ENCODE measurements around the gene IL2RA.
"Not testable (repeated sequence)": the region's sequence is repeated elsewhere in the genome, so short reads cannot be mapped to it uniquely, and the experiment has no call there.

IL2RA gene

GRCh38 chr10:6069081-6069931 lies 7.1 kb upstream of the IL2RA start:
- Histone ChIP-seq H2AFZ (ENCODE audit: low read length, unreplicated experiment) (no peak overlapping the region), H3K27ac (ENCODE audit: low read depth, low read length) (no peak overlapping the region), H3K4me3 (ENCODE audit: low read depth, low read length) (no peak overlapping the region), H3K79me2 (ENCODE audit: control insufficient read depth, insufficient read depth, low read length, unreplicated experiment) (no peaks in the 10 kb centered on the region), H3K4me1 (ENCODE audit: control insufficient read depth, insufficient read depth, low read length, unreplicated experiment) (peaks cover 10% of the 10 kb centered on the region), H3K36me3 (ENCODE audit: insufficient read depth, low read length) (no peaks in the 10 kb centered on the region), H3K27me3 (ENCODE audit: insufficient read depth, low read length) (peaks cover 45% of the 10 kb centered on the region)

GRCh38 chr10:6068422-6068821 lies 6.3 kb upstream of the IL2RA start:
- Histone ChIP-seq H3K4me3 (ENCODE audit: low read depth, low read length) (no peak overlapping the region), H3K27ac (ENCODE audit: low read depth, low read length) (no peak overlapping the region), H2AFZ (ENCODE audit: low read length, unreplicated experiment) (no peak overlapping the region), H3K36me3 (ENCODE audit: insufficient read depth, low read length) (no peaks in the 10 kb centered on the region), H3K4me1 (ENCODE audit: control insufficient read depth, insufficient read depth, low read length, unreplicated experiment) (peaks cover 10% of the 10 kb centered on the region), H3K27me3 (ENCODE audit: insufficient read depth, low read length) (peaks cover 38% of the 10 kb centered on the region), H3K79me2 (ENCODE audit: control insufficient read depth, insufficient read depth, low read length, unreplicated experiment) (no peaks in the 10 kb centered on the region)

- peaks cover 35% of the 10 kb centered on the region; the same call in 1 of the 2 replicates for H3K27me3 ChIP-seq (ENCODE audit: insufficient read depth, low read length)
- H2AFZ ChIP-seq (ENCODE audit: low read length, unreplicated experiment) = no peak overlapping the region
- no peak overlapping the region for H3K27ac ChIP-seq (ENCODE audit: low read depth, low read length)
- H3K4me1 ChIP-seq (ENCODE audit: control insufficient read depth, insufficient read depth, low read length, unreplicated experiment) = peaks cover 10% of the 10 kb centered on the region
- no peak overlapping the region for H3K4me3 ChIP-seq (ENCODE audit: low read depth, low read length)
- H3K36me3 ChIP-seq (ENCODE audit: insufficient read depth, low read length) = no peaks in the 10 kb centered on the region
- no peaks in the 10 kb centered on the region for H3K79me2 ChIP-seq (ENCODE audit: control insufficient read depth, insufficient read depth, low read length, unreplicated experiment)
Observed at GRCh38 chr10:6068006-6068405, 5.8 kb upstream of the IL2RA start.

GRCh38 chr10:6067457-6067856 lies 5.3 kb upstream of the IL2RA start:
- peaks cover 10% of the 10 kb centered on the region for H3K4me1 ChIP-seq (ENCODE audit: control insufficient read depth, insufficient read depth, low read length, unreplicated experiment)
- H3K27ac ChIP-seq (ENCODE audit: low read depth, low read length) = no peak overlapping the region
- no peaks in the 10 kb centered on the region for H3K79me2 ChIP-seq (ENCODE audit: control insufficient read depth, insufficient read depth, low read length, unreplicated experiment)
- H3K27me3 ChIP-seq (ENCODE audit: insufficient read depth, low read length) = peaks cover 32% of the 10 kb centered on the region; the same call in 1 of the 2 replicates
- H2AFZ ChIP-seq (ENCODE audit: low read length, unreplicated experiment) = no peak overlapping the region
- no peak overlapping the region for H3K4me3 ChIP-seq (ENCODE audit: low read depth, low read length)
- H3K36me3 ChIP-seq (ENCODE audit: insufficient read depth, low read length) = no peaks in the 10 kb centered on the region

GRCh38 chr10:6065835-6066234 lies 3.7 kb upstream of the IL2RA start:
- Histone ChIP-seq H3K4me3 (ENCODE audit: low read depth, low read length) (no peak overlapping the region), H3K36me3 (ENCODE audit: insufficient read depth, low read length) (no peaks in the 10 kb centered on the region), H3K79me2 (ENCODE audit: control insufficient read depth, insufficient read depth, low read length, unreplicated experiment) (no peaks in the 10 kb centered on the region), H3K27me3 (ENCODE audit: insufficient read depth, low read length) (peaks cover 27% of the 10 kb centered on the region; the same call in 1 of the 2 replicates), H3K4me1 (ENCODE audit: control insufficient read depth, insufficient read depth, low read length, unreplicated experiment) (peaks cover 10% of the 10 kb centered on the region), H2AFZ (ENCODE audit: low read length, unreplicated experiment) (no peak overlapping the region), H3K27ac (ENCODE audit: low read depth, low read length) (no peak overlapping the region)

GRCh38 chr10:6065406-6065805 lies 3.2 kb upstream of the IL2RA start:
- H3K4me3 ChIP-seq (ENCODE audit: low read depth, low read length) = no peak overlapping the region
- H3K79me2 ChIP-seq (ENCODE audit: control insufficient read depth, insufficient read depth, low read length, unreplicated experiment) = no peaks in the 10 kb centered on the region
- no peak overlapping the region for H3K27ac ChIP-seq (ENCODE audit: low read depth, low read length)
- no peak overlapping the region for H2AFZ ChIP-seq (ENCODE audit: low read length, unreplicated experiment)
- H3K36me3 ChIP-seq (ENCODE audit: insufficient read depth, low read length) = no peaks in the 10 kb centered on the region
- H3K4me1 ChIP-seq (ENCODE audit: control insufficient read depth, insufficient read depth, low read length, unreplicated experiment) = peaks cover 10% of the 10 kb centered on the region
- peaks cover 23% of the 10 kb centered on the region; the same call in 1 of the 2 replicates for H3K27me3 ChIP-seq (ENCODE audit: insufficient read depth, low read length)

- H3K79me2 ChIP-seq (ENCODE audit: control insufficient read depth, insufficient read depth, low read length, unreplicated experiment); H3K4me3 ChIP-seq (ENCODE audit: low read depth, low read length): not testable (repeated sequence)
- H3K4me1 ChIP-seq (ENCODE audit: control insufficient read depth, insufficient read depth, low read length, unreplicated experiment) = peaks cover 10% of the 10 kb centered on the region
Observed at GRCh38 chr10:6064726-6065125, 2.6 kb upstream of the IL2RA start.

GRCh38 chr10:6064119-6064518 lies 2.0 kb upstream of the IL2RA start:
- Histone ChIP-seq H3K4me1 (ENCODE audit: control insufficient read depth, insufficient read depth, low read length, unreplicated experiment) (peaks cover 10% of the 10 kb centered on the region), H2AFZ (ENCODE audit: low read length, unreplicated experiment) (no peak overlapping the region)

More at GRCh38 chr10:6064726-6065125, 2.6 kb upstream of the IL2RA start:
- H2AFZ ChIP-seq (ENCODE audit: low read length, unreplicated experiment); H3K27ac ChIP-seq (ENCODE audit: low read depth, low read length); H3K36me3 ChIP-seq (ENCODE audit: insufficient read depth, low read length): not testable (repeated sequence)
- H3K27me3 ChIP-seq (ENCODE audit: insufficient read depth, low read length) = peaks cover 23% of the 10 kb centered on the region

GRCh38 chr10:6061056-6061455 lies 1.1 kb downstream of the IL2RA start:
- no peak overlapping the region for H3K4me3 ChIP-seq (ENCODE audit: low read depth, low read length)
- H2AFZ ChIP-seq (ENCODE audit: low read length, unreplicated experiment) = no peak overlapping the region
- no peaks in the 10 kb centered on the region for H3K79me2 ChIP-seq (ENCODE audit: control insufficient read depth, insufficient read depth, low read length, unreplicated experiment)
- peaks cover 33% of the 10 kb centered on the region for H3K27me3 ChIP-seq (ENCODE audit: insufficient read depth, low read length)
- H3K36me3 ChIP-seq (ENCODE audit: insufficient read depth, low read length) = no peaks in the 10 kb centered on the region
- H3K27ac ChIP-seq (ENCODE audit: low read depth, low read length) = no peak overlapping the region
- peaks cover 7% of the 10 kb centered on the region for H3K4me1 ChIP-seq (ENCODE audit: control insufficient read depth, insufficient read depth, low read length, unreplicated experiment)

More at GRCh38 chr10:6064119-6064518, 2.0 kb upstream of the IL2RA start:
- Histone ChIP-seq H3K36me3 (ENCODE audit: insufficient read depth, low read length) (no peaks in the 10 kb centered on the region), H3K27ac (ENCODE audit: low read depth, low read length) (no peak overlapping the region), H3K4me3 (ENCODE audit: low read depth, low read length) (no peak overlapping the region), H3K79me2 (ENCODE audit: control insufficient read depth, insufficient read depth, low read length, unreplicated experiment) (no peaks in the 10 kb centered on the region), H3K27me3 (ENCODE audit: insufficient read depth, low read length) (peaks cover 28% of the 10 kb centered on the region)

- H2AFZ ChIP-seq (ENCODE audit: low read length, unreplicated experiment) = no peak overlapping the region
- H3K79me2 ChIP-seq (ENCODE audit: control insufficient read depth, insufficient read depth, low read length, unreplicated experiment) = no peaks in the 10 kb centered on the region
- no peak overlapping the region for H3K4me3 ChIP-seq (ENCODE audit: low read depth, low read length)
- no peak overlapping the region for H3K27ac ChIP-seq (ENCODE audit: low read depth, low read length)
- no peaks in the 10 kb centered on the region for H3K36me3 ChIP-seq (ENCODE audit: insufficient read depth, low read length)
- H3K27me3 ChIP-seq (ENCODE audit: insufficient read depth, low read length) = peaks cover 41% of the 10 kb centered on the region
- no peaks in the 10 kb centered on the region for H3K4me1 ChIP-seq (ENCODE audit: control insufficient read depth, insufficient read depth, low read length, unreplicated experiment)
Observed at GRCh38 chr10:6059506-6059905, 2.7 kb downstream of the IL2RA start.

Data from ACC112 (cell line).